Type B pancreatic cell (in vitro differentiated cells): Measurements from ENCODE around the gene TXNDC9. TPM values are rescaled to one million over a fixed set of nuclear protein-coding genes. Genes with fewer than 3 reads are reported as not detected.

Experiments
- DNase-seq: peaks from one replicate; pipeline ENCODE4 v3.0.0; 2021; ENCODE audit warnings: mixed read lengths; ENCODE audit not compliant: unreplicated experiment; ENCODE audit errors: extremely low spot score
- H3K27ac Mint-ChIP-seq: 2 replicates; pipeline ENCODE4 v1.8.0; 2021; ENCODE audit warnings: mild to moderate bottlenecking, mixed read lengths
- H3K27me3 Mint-ChIP-seq: 2 replicates; pipeline ENCODE4 v1.8.0; 2021; ENCODE audit warnings: mixed read lengths
- H3K36me3 Mint-ChIP-seq: 2 replicates; pipeline ENCODE4 v1.8.0; 2021; ENCODE audit warnings: mixed read lengths
- H3K4me1 Mint-ChIP-seq: one replicate; pipeline ENCODE4 v1.8.0; 2021; ENCODE audit warnings: mixed read lengths; ENCODE audit not compliant: unreplicated experiment
- H3K4me3 Mint-ChIP-seq: 2 replicates; pipeline ENCODE4 v1.8.0; 2021; ENCODE audit warnings: mild to moderate bottlenecking, mixed read lengths
- H3K9me3 Mint-ChIP-seq: 2 replicates; pipeline ENCODE4 v1.8.0; 2021; ENCODE audit warnings: mixed read lengths
- CTCF ChIP-seq: fragments of 200-600 bp; sonication (generic); conservative IDR thresholded peaks from 2 replicates; pipeline ENCODE4 v1.5.0; 2021; ENCODE audit warnings: antibody characterized with exemption, mild to moderate bottlenecking
- total RNA-seq: library from RNA; stranded (reverse); gene quantifications from 2 replicates; pipeline ENCODE4 v1.2.1, GENCODE V29; 2021; ENCODE audit warnings: low replicate concordance

The TXNDC9 gene
- total RNA-seq, 1 donor from 2014 or later, result 27.6 TPM

- peaks cover 10% of the 10 kb centered on the region for H3K9me3 Mint-ChIP-seq
- H3K27ac Mint-ChIP-seq, result no peak overlapping the region
- H3K27me3 Mint-ChIP-seq, result no peaks in the 10 kb centered on the region
- H3K36me3 Mint-ChIP-seq, result peaks cover 6% of the 10 kb centered on the region
- H3K4me1 Mint-ChIP-seq, result no peaks in the 10 kb centered on the region
- no peak for TF ChIP-seq CTCF
- DNase-seq, result no peak
- H3K4me3 Mint-ChIP-seq, result no peak overlapping the region
Measured at GRCh38 chr2:99275882-99276281, 60.3 kb downstream of the TXNDC9 start.

Other genes starting within 250 kb of the TXNDC9 start
- 5.6 and 8.2 TPM in 2 replicates for gene C2orf15, start 194.6 kb downstream of the TXNDC9 start, total RNA-seq
- gene TSGA10, start 181.4 kb downstream of the TXNDC9 start, total RNA-seq, result 7.4 and 10.9 TPM in 2 replicates
- gene LIPT1, start 181.4 kb downstream of the TXNDC9 start, total RNA-seq, result 5.0 and 5.3 TPM in 2 replicates
- gene MITD1, start 155.3 kb downstream of the TXNDC9 start, total RNA-seq, result 27.8 and 30.0 TPM in 2 replicates
- 25.1 and 38.4 TPM in 2 replicates for gene MRPL30, start 155.1 kb downstream of the TXNDC9 start, total RNA-seq
- gene LYG2, start 80.7 kb downstream of the TXNDC9 start, total RNA-seq, result not detected in 2 replicates
- gene LYG1, start 35.1 kb downstream of the TXNDC9 start, total RNA-seq, result 1.6 and 2.1 TPM in 2 replicates
- 44.2 and 44.8 TPM in 2 replicates for gene EIF5B, start 1.1 kb upstream of the TXNDC9 start, total RNA-seq
- 29.0 and 42.6 TPM in 2 replicates for gene REV1, start 153.7 kb upstream of the TXNDC9 start, total RNA-seq